Erythroblast (primary cell): Measurements from ENCODE around the gene PDS5B.

Source experiments
- GATA1 ChIP-seq: IDR thresholded peaks from 2 replicates; pipeline ENCODE4 v1.6.1; 2011; ENCODE audit warnings: low read depth, mild to moderate bottlenecking, control low read depth, low read length, moderate library complexity
- POLR2A ChIP-seq: IDR thresholded peaks from 2 replicates; pipeline ENCODE4 v1.6.1; 2011; ENCODE audit warnings: mild to moderate bottlenecking, low read length

DNA sequence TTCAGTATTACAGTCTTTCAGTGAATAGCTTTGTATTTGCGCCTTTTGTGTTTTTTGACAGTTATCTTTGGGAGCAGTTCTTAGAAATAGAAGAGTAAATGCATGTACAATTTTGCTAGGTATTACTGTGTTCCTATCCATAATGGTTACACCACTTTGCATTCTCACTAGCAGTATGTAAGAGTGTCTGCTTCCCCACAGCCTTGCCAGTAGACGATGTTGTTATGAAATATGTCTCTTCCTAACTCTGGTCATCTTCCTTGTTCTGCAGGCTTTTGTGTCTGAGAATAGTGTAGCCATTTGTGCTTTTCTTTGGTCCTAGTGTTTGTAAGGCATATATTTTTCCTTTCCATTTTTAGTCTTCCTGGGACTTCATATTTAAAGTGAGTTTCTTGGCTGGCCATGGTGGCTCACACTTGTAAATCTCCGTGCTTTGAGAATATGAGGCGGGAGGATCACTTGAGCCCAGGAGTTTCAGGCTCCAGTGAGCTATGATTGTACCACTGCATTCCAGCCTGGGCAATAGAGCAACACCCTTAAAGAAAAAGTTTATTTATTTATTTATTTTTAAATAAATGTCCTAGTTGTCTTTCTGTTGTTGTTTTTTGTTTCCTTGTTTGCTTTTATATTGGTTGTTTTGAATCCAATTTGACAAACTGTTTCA is 140.3 kb downstream of the PDS5B start:
- TF ChIP-seq POLR2A (no peak), GATA1 (no peak)
